Stimulated activated CD4-positive, alpha-beta T cell treated with anti-CD3 and anti-CD28 coated beads, Interleukin-4, amount 100 ng/mL, for 4 hours (primary cell): Measurements from ENCODE around the gene GOLGA6L6.
A peak's percentile ranks its signal among the peaks of the same experiment; 100 is the strongest.
"Not testable (repeated sequence)": the region's sequence is repeated elsewhere in the genome, so short reads cannot be mapped to it uniquely, and the experiment has no call there.

Source experiments
- DNase-seq, 2 experiments: peaks; one replicate each; pipeline ENCODE4 v3.0.0-alpha.2; 2020

GOLGA6L6 gene

GRCh38 chr15:20541700-20542099, at the start of gene GOLGA6L6:
GOLGA6L6 (minus strand) TSS chr15:20541800; CDS start chr15:20541709, 91 bp downstream.
- DNase-seq = not testable (repeated sequence)

DNA sequence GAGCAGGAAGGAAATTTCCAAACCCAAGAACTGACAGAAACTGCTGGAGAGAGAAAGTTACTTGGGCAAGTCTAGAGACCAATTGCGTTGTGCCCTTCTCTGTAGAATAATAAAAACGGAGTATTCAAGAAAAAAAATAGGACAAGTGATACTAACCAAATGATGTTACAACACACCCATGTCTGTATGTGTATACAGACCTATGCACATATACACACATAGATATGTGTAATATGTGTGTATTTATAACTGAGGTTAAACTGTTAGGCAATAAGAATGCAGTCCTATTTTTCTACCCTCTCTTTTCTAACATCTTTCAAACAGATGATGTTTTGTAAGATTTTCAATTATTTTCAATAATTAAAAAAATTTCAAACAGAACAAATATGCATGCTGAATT, 48.5 kb upstream of the GOLGA6L6 start:
- DNase-seq = not testable (repeated sequence)

- not testable (repeated sequence) for DNase-seq
These were observed 45.2 kb upstream of the GOLGA6L6 start for GRCh38 chr15:20586821-20587220.

DNA sequence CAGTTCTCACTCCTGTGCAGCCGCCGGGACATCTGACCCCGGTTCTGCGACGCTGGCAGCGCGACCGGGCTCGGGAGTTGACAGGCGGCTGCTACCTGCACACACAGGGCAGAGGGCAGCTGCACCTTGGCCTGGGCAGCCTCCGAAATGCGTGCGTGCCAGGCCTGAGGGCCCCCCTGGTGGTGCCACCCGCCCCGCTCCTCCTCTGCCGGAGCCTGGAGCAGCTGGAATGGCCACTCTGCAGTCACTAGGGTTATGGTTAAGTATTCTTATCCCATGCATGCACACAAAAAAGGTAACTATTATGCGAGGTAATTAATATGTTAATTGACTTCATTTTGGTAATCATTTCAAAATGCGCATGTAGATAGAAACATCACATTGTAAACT, 41.1 kb upstream of the GOLGA6L6 start:
- DNase-seq = not testable (repeated sequence)

- not testable (repeated sequence) for DNase-seq
These were observed 40.6 kb upstream of the GOLGA6L6 start for GRCh38 chr15:20582109-20582725.

GRCh38 chr15:20581261-20582108, 39.9 kb upstream of the GOLGA6L6 start:
- DNase-seq = not testable (repeated sequence)

DNA sequence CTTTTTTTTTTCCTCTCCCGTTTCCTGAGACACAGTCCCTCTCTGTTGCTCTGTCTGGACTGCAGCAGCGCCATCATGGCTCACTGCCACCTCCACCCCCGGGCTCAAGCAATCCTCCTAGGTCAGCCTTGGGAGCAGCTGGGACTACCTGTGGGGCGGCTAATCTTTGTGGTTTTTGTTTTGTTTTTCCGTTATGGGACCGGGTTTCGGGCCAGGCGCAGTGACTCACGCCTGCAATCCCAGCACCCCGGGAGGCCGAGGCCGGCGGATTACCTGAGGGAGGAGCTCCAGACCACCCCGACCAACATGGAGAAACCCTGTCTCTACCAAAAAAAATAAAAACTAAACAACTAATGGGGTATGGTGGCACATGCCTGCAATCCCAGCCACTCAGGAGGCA, 38.1 kb upstream of the GOLGA6L6 start:
- DNase-seq = not testable (repeated sequence)

- DNase-seq = not testable (repeated sequence)
These were observed 9.7 kb upstream of the GOLGA6L6 start for GRCh38 chr15:20551289-20551688.

DNA sequence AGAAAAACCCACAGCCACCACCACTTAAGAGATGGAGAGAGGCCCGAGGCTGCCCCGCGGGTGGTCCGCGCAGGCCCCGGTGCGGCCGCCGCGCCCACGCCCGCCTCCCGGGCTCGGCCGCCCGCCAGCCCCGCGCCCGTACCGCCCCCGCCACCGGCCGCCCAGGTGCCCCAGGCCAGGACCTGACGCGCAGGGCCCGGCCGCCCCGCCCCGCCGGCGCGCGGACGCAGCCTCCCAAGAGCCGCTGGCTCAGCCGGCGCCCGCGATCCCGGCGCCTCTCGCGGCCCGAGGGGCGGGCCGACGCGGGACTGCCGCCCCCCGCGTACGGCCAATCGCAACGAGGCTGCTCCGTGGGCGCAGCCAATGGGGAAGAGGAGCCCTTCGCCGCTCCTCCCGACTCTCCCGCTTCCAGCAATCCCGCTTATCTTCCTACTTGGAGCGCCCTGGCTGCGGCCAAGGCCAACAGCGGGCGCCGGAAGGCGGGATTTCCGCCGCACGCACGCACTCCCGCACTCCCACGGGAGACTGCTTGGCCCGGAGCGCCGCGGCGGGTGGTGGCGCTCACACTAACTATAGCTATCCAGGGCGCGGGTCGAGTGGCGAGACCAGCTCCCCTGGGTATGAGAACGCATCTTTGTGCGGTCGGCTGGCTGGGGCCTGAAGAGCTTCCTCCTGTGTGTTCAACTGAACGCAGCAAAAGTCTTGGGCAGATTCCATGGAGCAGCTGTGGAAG, 35.5 kb downstream of the GOLGA6L6 start:
- DNase-seq = peak in 1 of 2 experiments; percentile 0

GRCh38 chr15:20502839-20503238, 38.8 kb downstream of the GOLGA6L6 start:
- not testable (repeated sequence) for DNase-seq

DNA sequence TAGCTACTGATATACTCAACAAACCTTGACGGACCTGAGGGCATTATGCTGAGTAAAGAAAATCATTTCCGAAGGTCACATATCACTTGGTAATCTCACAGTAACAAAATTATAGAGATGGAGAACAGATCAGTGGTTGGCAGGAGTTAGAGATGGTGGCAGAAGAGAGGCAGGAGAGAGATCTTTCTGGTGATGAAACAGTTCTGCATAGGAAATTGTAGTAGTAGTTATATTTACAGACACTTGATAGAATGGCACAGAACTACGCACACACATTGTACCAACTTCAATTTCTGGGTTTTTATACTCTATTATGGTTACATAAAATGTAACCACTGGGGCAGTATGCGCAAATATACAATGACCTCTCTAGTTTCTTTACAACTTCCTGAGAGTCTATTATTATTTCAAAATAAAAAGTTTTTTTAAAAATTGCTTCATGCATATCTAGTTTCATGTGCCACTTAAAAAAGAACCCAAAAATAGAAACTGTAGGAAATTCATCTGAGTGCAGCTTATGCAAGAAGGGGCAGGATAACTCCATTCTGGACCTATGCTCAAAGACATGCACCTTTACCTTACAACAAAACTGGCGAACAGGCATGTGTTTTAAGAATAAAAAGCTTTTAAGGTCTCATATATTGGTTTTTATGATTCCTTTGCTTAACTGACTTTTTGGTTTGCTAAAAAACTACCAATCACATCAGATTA, 39.9 kb downstream of the GOLGA6L6 start:
- not testable (repeated sequence) for DNase-seq

DNA sequence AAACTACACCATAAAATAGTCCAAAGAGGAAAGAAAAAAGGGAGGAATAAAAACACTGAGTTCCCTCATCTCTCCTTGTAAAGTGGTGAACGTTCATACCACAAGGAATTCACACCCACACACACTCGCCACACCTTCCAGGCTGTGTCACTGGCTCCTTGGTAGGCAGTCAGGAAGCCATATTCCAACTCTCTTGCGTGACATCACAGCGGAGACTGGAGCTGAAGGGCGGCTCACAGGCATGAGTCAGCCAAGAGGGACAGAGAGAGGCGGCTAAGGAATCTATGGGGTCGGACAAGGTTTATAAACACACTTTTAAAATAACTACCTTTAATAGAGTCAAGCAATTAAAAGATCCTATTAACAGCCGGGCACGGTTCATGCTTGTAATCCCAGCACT, 43.8 kb downstream of the GOLGA6L6 start:
- not testable (repeated sequence) for DNase-seq

DNA sequence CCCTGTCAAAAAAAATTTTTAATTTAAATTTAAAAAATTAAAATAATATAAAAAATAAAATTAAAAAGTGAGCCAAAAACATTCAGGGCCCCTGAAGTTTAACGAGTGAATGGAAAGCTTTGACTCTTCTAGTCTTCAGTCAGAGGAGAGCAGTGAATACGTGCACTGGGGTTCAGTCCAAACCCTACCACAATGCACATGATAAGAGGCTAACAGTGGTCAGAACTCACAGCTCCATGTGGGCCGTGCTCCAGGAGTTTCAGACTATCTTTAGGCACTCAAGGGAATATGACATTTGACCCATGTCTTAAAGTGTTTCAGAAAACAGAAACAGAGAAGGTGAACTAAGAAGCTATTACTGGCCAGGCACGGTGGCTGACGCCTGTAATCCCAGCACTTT, 48.6 kb downstream of the GOLGA6L6 start:
- DNase-seq = not testable (repeated sequence)

GRCh38 chr15:20492598-20492997, 49.0 kb downstream of the GOLGA6L6 start:
- DNase-seq = not testable (repeated sequence)

GRCh38 chr15:20489320-20489719, 52.3 kb downstream of the GOLGA6L6 start:
- not testable (repeated sequence) for DNase-seq
